HepG2 (cell line): ENCODE data around the gene HS6ST1. TPM values are rescaled to one million over a fixed set of nuclear protein-coding genes. Genes with fewer than 3 reads are reported as not detected.
A peak's percentile ranks its signal among the peaks of the same experiment; 100 is the strongest.

ENCODE experiments used
- ASH2L ChIP-seq: fragments of 300-600, 200-600 bp; sonication (generic); IDR thresholded peaks from 2 replicates; pipeline ENCODE4 v1.7.0; 2017; ENCODE audit warnings: low read depth, mild to moderate bottlenecking, moderate library complexity, mixed read lengths, low read length; ENCODE audit not compliant: insufficient read length
- ATF2 ChIP-seq: sonication (generic); formaldehyde crosslinking; IDR thresholded peaks from 2 replicates; pipeline ENCODE4 v1.4.0; 2020; ENCODE audit warnings: missing genetic modification reagents
- BORCS8-MEF2B ChIP-seq: sonication (generic); formaldehyde crosslinking; IDR thresholded peaks from 2 replicates; pipeline ENCODE4 v1.8.0; 2022; ENCODE audit warnings: mild to moderate bottlenecking, missing genetic modification reagents
- BRD4 ChIP-seq: sonication (generic); formaldehyde crosslinking; IDR thresholded peaks from 2 replicates; pipeline ENCODE4 v1.4.0; 2020; ENCODE audit warnings: missing genetic modification reagents
- CAMTA2 ChIP-seq: sonication (generic); formaldehyde crosslinking; IDR thresholded peaks from 2 replicates; pipeline ENCODE4 v1.4.0; 2020; ENCODE audit warnings: mild to moderate bottlenecking, missing genetic modification reagents, borderline replicate concordance
- CBX5 ChIP-seq: sonication (generic); formaldehyde crosslinking; IDR thresholded peaks from 2 replicates; pipeline ENCODE4 v1.4.0; 2020; ENCODE audit warnings: missing genetic modification reagents, borderline replicate concordance
- CEBPG ChIP-seq: IDR thresholded peaks from 2 replicates; pipeline ENCODE4 v1.6.1; 2016
- E2F5 ChIP-seq: sonication (generic); formaldehyde crosslinking; conservative IDR thresholded peaks from 2 replicates; pipeline ENCODE4 v1.4.0; 2020; ENCODE audit warnings: missing genetic modification reagents
- ERF ChIP-seq: IDR thresholded peaks from 2 replicates; pipeline ENCODE4 v1.6.1; 2018; ENCODE audit warnings: missing biosample characterization, missing genetic modification reagents
- HNRNPK ChIP-seq: fragments of 200-400 bp; formaldehyde crosslinking; IDR thresholded peaks from 2 replicates; pipeline ENCODE4 v1.6.1; 2018; ENCODE audit warnings: low read length, low read depth, moderate library complexity, mild to moderate bottlenecking; ENCODE audit not compliant: poor library complexity, severe bottlenecking
- HNRNPUL1 ChIP-seq: fragments of 200-400 bp; formaldehyde crosslinking; IDR thresholded peaks from 2 replicates; pipeline ENCODE4 v1.6.1; 2017; ENCODE audit warnings: low read depth, mild to moderate bottlenecking, low read length, moderate library complexity
- MBD4 ChIP-seq: IDR thresholded peaks from 2 replicates; pipeline ENCODE4 v1.6.1; 2012; ENCODE audit warnings: low read length, inconsistent platforms, borderline replicate concordance
- MLX ChIP-seq: IDR thresholded peaks from 2 replicates; pipeline ENCODE4 v1.6.1; 2016
- NPAS2 ChIP-seq: sonication (generic); formaldehyde crosslinking; IDR thresholded peaks from 2 replicates; pipeline ENCODE4 v1.8.0; 2022; ENCODE audit warnings: mild to moderate bottlenecking, missing genetic modification reagents, borderline replicate concordance
- PLSCR1 ChIP-seq: sonication (generic); formaldehyde crosslinking; IDR thresholded peaks from 2 replicates; pipeline ENCODE4 v1.5.0; 2020; ENCODE audit warnings: missing genetic modification reagents, mild to moderate bottlenecking, borderline replicate concordance
- POGZ ChIP-seq: sonication (generic); formaldehyde crosslinking; IDR thresholded peaks from 2 replicates; pipeline ENCODE4 v1.4.0; 2020; ENCODE audit warnings: mild to moderate bottlenecking, missing genetic modification reagents
- PTBP1 ChIP-seq: fragments of 200-400 bp; formaldehyde crosslinking; IDR thresholded peaks from 2 replicates; pipeline ENCODE4 v1.6.1; 2018; ENCODE audit warnings: low read length, low read depth; ENCODE audit not compliant: poor library complexity, severe bottlenecking
- RAD21 ChIP-seq: fragments of 450-650 bp; formaldehyde crosslinking; IDR thresholded peaks from 2 replicates; pipeline ENCODE4 v1.5.0; 2020; ENCODE audit warnings: mild to moderate bottlenecking
- RBM39 ChIP-seq: fragments of 200-400 bp; formaldehyde crosslinking; IDR thresholded peaks from one replicate; pipeline ENCODE4 v1.6.1; 2018; ENCODE audit warnings: antibody characterized with exemption, mild to moderate bottlenecking, low read depth, low read length; ENCODE audit not compliant: poor library complexity, severe bottlenecking
- SNRNP70 ChIP-seq: fragments of 200-400 bp; formaldehyde crosslinking; IDR thresholded peaks from 2 replicates; pipeline ENCODE4 v1.6.1; 2017; ENCODE audit warnings: mild to moderate bottlenecking, low read depth, low read length, moderate library complexity
- ZBTB34 ChIP-seq: sonication (generic); formaldehyde crosslinking; IDR thresholded peaks from 2 replicates; pipeline ENCODE4 v1.8.0; 2022; ENCODE audit warnings: mild to moderate bottlenecking, missing genetic modification reagents
- ZNF263 ChIP-seq: sonication (generic); formaldehyde crosslinking; IDR thresholded peaks from 2 replicates; pipeline ENCODE4 v1.4.0; 2020; ENCODE audit warnings: missing genetic modification reagents
- ZNF75D ChIP-seq: sonication (generic); formaldehyde crosslinking; IDR thresholded peaks from 2 replicates; pipeline ENCODE4 v1.8.1; 2023; ENCODE audit warnings: missing genetic modification reagents, mild to moderate bottlenecking, borderline replicate concordance
- ZNF768 ChIP-seq: sonication (generic); formaldehyde crosslinking; IDR thresholded peaks from 2 replicates; pipeline ENCODE4 v1.4.0; 2020; ENCODE audit warnings: missing genetic modification reagents
- ZNF781 ChIP-seq: sonication (generic); formaldehyde crosslinking; IDR thresholded peaks from 2 replicates; pipeline ENCODE4 v1.5.1; 2020; ENCODE audit warnings: borderline replicate concordance, mild to moderate bottlenecking, missing genetic modification reagents; ENCODE audit errors: not compliant biosample characterization
- ZNF83 ChIP-seq: sonication (generic); formaldehyde crosslinking; IDR thresholded peaks from 2 replicates; pipeline ENCODE4 v1.4.0; 2020; ENCODE audit warnings: missing genetic modification reagents, mild to moderate bottlenecking, borderline replicate concordance
- ZNF839 ChIP-seq: sonication (generic); formaldehyde crosslinking; IDR thresholded peaks from 2 replicates; pipeline ENCODE4 v1.4.0; 2020; ENCODE audit warnings: missing genetic modification reagents, mild to moderate bottlenecking, borderline replicate concordance
- polyA plus RNA-seq, 8 experiments: library from polyadenylated mRNA; depleted of rRNA in 3 of 8; stranded (reverse) in 7 of 8; unstranded in 1 of 8; fragments of >200 nt; fragmentation: Illumina TruSeq in 4 of 8; extraction: Trizol in 4 of 8; gene quantifications; 2 replicates each; pipeline versions ENCODE4 v1.2.1 to v1.2.3, GENCODE V29; 2011 to 2016; ENCODE audit warnings: low read depth in 4 of 8, missing spikeins in 1 of 8, mixed read lengths in 1 of 8; ENCODE audit not compliant: insufficient read depth in 1 of 8
- total RNA-seq, 5 experiments: library from RNA; depleted of rRNA; stranded (reverse); fragments of >200 nt; fragmentation: Illumina TruSeq; extraction: Trizol; gene quantifications; 2 replicates each; pipeline ENCODE4 v1.2.3, GENCODE V29; 2016; ENCODE audit warnings: low read depth in 1 of 5

Gene HS6ST1
- total and polyA plus RNA-seq, 2 of the 13 experiments (the other 11 are each of a cell fraction or from before 2014, with no cell fraction given): 34.5 to 84.6 TPM

GRCh38 chr2:128316777-128317180 lies 1.9 kb downstream of the HS6ST1 start (continued):
- TF ChIP-seq ATF2 (0 out of 2 replicates have a peak, but pooled peaks have one; percentile 20), ASH2L (no peak), CBX5 (CRISPR knock-in tag) (no peak), CAMTA2 (CRISPR knock-in tag) (no peak), RBM39 (peak; percentile 32), SNRNP70 (no peak), PLSCR1 (CRISPR knock-in tag) (no peak), ZNF768 (CRISPR knock-in tag) (no peak), ZNF263 (CRISPR knock-in tag) (no peak), PTBP1 (peak; percentile 3), ZNF781 (CRISPR knock-in tag) (no peak), CEBPG (no peak), HNRNPK (no peak), HNRNPUL1 (no peak), BRD4 (CRISPR knock-in tag) (no peak), MBD4 (no peak), ZNF75D (no peak), RAD21 (CRISPR knock-in tag) (no peak), NPAS2 (no peak), E2F5 (CRISPR knock-in tag) (0 out of 2 replicates have a peak, but pooled peaks have one; percentile 4), ZBTB34 (CRISPR knock-in tag) (no peak), ERF (CRISPR knock-in tag) (no peak), ZNF83 (CRISPR knock-in tag) (no peak), MLX (CRISPR knock-in tag) (no peak), BORCS8-MEF2B (CRISPR knock-in tag) (0 out of 2 replicates have a peak, but pooled peaks have one; percentile 8), POGZ (CRISPR knock-in tag) (no peak), ZNF839 (CRISPR knock-in tag) (no peak)
